T-helper 2 cell treated with Interferon-gamma antibody and Interleukin-4, amounts not matched to agents 100 ng/mL and 5 ng/mL, for 36 hours (primary cell): ENCODE results near the gene SPRR1A. TPM values are rescaled to one million over a fixed set of nuclear protein-coding genes. Genes with fewer than 3 reads are reported as not detected.

Experiments used
- intact Hi-C: fragments of 100-400 bp; cut with micrococcal nuclease; formaldehyde crosslinking; loops from one replicate; pipeline ENCODE4 v1.15.1; 2023
- total RNA-seq: library from RNA; stranded (reverse); gene quantifications from 2 replicates; pipeline ENCODE4 v1.2.3, GENCODE V29; 2022

The SPRR1A gene, protein sequence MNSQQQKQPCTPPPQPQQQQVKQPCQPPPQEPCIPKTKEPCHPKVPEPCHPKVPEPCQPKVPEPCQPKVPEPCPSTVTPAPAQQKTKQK
- not detected in 2 replicates for total RNA-seq

DNA sequence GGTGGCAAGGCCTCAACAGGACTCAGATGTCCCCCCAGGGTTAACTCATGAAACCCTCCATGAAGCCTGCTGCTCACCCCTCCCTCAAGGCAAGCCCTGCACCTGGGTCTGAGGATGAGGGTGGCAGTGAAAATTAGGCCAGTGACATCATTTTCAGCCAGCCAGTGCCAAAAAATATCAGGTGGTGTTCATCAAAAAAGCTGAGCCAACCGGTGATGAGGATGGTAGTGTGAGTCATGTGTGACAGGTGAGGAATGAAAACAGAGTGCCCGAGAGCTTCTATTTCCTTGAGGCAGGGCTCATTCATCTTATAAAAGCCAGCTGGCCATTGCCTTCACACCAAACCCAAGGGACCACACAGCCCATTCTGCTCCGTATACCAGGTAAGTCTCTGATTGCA is at the start of gene SPRR1A:
Gene SPRR1A (plus strand): TSS at position 339 of the 400 bp plus-strand sequence. CDS start 1,150 bp downstream, outside the sequence.
- intact Hi-C loops: no loop called here

DNA sequence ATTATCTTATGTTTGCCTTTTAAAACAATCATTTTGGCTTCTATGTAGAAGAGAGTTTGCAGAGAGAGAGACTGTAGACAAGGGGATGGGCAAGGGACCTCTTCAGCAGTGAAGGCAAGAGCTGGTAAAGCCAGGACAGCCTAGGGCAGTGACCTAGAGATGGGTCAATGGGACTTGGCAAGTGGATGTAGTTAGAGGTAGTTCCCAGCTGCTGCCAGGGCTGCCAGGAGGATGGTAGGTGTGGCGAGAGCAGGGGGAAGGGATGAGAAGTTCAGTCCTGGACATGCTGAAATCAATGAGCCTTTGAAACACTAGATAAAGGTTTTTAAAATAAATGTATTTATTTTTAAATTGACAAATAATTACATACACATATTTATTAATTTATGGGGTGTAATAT is 43.3 kb upstream of the SPRR1A start:
- intact Hi-C loops: no loop called here

DNA sequence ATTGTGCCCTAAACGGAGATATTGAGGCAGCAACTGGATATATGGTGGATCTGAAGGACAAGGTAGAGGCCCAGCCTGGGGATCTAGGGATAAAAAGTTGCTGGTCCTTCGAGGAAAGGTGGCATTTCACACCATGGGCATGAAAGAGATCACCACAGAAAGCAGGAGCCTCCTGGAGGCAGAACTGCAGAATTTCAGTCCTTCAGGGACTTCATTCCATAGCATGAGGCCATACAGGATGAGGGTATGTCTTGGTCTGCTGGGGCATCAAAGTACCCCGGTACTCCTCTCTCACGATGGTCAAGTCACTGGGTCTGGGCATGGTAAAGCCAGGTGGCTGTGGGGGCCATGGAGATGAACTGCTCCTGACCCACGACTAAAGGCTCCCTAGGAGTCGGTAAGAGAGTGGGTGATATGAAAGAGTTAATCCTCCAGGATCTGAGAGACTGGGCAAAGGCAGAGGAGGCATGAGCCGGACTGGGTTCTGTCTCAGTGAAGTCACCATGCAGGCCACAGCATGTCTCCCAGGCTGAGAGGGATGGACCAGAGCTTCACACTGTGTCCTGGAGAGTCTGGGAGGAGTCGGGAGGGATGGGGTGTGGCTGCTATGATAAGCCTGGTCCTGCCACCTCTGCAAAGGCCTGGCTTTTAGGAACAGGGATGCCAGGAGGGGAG is 42.7 kb upstream of the SPRR1A start:
- intact Hi-C loops: no loop called here

DNA sequence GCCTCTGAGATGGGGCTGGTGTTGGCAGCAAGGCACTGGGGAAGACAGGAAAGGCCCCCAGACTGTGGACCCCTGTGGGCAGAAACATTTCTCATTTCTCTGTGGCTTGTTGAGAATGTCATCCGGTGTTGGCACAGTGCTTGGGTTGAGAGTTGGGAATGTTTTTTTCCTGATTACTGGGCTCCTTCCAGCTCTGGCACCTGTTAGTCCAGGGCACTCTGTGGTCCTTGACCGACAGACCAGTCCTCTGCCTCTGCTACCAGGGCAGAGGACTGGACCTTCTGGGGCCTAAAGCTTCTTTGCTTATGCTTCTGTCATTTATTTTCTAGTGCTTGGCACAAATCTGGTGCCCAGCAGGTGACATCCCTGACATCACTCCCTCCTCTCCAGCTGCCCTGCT is 41.7 kb upstream of the SPRR1A start:
- intact Hi-C loops: no loop called here

DNA sequence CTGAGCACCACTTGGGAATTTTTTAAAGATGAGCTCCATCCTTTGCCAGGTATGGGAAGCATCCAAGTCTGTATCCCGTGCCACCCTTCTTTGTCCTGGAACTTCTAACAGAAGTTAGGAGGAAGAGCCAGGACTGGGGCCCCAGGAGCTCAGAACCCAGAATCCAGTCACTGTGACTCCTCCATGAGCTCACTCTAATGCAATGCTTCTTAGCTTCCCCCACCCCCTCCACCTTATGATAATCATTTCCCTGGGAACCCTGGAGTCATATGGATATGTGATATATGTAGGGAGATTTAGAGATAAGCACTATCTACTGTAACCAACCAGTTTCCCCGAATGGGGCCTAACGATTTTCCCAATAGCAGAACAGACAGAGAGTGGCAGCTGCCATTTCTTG is 37.6 kb upstream of the SPRR1A start:
- intact Hi-C loops: no loop called here

DNA sequence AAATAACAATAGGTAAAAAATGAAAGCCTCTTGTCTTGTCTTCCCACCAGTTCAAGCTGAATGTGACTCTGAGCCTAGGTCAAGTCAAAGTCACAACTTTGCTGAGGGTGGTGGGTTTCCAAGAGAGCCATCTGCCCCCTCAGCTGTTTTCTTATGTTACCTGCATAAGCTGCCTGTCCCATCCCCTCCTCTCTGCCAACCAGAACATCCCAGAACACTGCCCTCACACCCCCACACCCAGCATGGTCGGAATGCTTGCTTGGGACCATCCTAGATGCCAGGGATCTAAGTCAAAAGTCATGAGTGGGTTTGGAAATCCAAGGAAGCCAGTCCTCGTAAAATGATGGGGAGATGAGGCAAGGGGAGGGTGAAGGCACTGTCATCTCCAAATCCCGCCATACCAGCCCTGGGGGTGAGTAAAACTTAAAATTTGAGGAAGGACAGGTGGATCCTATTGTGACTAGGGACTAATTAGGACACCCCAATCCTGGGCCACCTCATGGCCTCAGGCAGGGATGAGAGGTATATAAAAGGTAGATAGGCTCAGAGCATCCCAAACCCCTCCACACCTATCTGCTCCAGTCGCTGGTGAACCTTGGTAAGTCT is 37.1 kb upstream of the SPRR1A start, which contains the start of gene SPRR5:
Gene SPRR5 (plus strand): TSS at position 556 of the 606 bp plus-strand sequence. CDS start 1,349 bp downstream, outside the sequence.
- intact Hi-C loops: no loop called here

DNA sequence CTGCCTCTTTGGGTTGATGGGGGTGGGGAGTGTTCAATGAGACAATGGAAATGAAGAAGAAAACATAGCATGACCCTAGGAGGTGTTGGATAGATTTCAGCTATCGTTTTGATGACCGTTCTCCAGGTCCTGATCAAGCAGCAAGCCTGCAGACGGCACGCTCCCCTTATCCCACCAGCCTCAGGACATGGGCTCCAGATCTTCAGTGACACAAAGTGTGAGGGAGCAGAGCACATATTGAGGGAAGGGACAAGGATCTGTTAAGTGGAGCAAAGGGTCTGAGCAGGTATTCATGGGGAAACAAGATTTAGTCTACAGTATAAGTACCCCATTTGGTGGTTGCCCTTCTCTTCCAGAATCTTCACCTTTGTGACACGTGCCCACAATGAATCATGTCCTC is 32.2 kb upstream of the SPRR1A start:
- intact Hi-C loops: no loop called here

DNA sequence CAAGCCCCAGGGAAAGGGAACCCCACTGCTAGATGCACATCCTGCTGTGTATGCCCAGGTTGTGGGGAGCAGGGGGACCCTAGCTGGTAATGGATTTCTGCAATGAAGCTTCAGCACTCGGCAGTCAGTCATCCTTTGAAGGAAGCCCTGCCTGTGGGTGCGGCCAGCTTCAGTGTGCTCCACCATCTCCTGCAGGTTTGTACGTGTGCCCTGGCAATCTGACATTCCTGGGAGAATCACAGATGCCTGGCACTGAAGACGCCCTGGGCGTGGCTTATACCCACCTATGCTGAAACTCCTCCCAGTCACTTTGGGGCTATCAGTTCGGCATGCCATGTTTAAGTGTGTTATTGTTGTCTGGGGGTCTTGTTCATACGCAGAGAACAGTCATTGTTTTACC is 30.1 kb upstream of the SPRR1A start:
- intact Hi-C loops: no loop called here

DNA sequence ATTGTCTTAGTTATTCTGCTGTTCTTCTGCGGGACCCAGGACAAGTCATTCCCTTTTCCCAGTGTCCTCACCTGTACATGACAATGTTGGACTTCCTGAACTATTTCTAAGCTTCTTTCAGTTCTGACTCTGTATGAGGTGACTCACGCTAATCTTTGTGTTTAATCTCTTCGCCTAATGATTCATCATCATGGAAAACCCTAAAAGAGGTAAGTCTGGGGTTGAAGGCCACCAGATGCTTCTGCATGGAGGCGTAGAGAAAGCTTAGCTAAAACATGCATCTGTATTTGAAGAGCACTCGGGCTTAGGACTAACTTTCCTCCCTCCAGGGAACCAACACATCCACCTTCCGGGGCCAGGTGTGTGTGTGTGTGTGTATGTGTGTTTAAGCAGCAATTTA is 29.4 kb upstream of the SPRR1A start:
- intact Hi-C loops: no loop called here

DNA sequence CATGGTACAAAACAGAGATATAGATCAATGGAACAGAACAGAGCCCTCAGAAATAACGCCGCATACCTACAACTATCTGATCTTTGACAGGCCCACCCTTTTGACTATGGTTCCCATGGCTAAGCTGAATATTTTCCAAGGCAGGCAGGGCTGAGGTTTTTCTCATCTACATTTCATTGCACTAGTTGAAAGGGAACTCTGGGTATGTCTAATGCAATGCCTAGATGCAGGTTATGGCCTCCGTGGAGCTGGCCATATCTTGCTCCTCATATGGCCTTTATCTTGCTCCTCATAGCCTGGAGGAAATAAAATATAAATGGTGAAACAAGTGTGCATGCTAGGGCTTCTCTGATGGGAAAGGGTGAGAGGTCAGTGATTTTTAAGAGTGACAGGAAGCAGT is 26.3 kb upstream of the SPRR1A start:
- intact Hi-C loops: no loop called here

DNA sequence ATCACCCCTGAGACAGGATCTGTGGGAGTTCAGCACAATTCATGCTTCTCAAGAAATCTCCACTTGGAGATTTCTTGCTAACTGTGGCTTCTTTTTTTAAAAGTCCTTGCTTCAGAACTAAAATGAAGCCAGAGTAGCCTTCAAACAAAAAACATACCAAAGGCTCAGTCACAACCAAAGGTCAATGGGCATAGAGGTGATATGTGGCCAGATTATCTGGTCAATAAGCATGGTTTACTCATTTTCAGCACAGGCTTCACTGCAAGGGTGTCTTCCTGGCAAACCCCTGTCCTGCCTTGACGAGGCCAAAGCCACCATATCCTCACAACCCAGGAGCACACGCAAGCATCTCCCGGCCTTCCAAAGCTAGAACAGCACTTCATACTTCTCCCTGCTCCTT is 24.6 kb upstream of the SPRR1A start:
- intact Hi-C loops: no loop called here

DNA sequence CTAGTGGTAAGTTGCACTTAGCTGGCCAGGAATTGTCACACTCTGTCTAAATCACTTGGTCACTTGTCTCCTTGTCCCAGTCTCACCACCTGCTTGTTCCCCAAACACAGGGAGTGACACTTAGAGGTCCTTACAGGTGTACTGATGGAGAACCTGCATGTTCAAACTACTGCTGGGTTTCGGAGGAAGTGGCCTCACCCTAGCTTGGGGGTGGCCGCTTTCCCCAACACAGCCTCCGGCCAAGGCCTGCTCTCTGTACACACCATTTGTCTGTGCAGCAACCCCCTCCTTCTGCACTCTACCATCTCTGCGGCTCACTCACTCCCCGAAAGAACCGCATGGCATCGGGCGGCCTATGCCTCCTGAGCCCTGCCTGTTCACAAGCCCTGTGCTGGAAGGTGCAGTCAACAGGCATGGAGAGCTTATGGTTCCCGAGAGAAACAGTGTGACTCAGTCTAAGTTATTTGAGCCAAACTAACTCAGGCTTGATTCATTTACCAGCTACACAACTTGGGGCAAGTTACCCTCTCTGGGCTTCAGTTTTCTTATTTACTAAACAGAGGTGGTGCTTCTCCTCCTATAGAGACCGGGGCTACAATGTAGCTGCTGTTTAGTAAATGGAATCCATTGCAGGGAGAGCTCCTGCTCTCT is 24.0 kb upstream of the SPRR1A start:
- intact Hi-C loops: no loop called here

DNA sequence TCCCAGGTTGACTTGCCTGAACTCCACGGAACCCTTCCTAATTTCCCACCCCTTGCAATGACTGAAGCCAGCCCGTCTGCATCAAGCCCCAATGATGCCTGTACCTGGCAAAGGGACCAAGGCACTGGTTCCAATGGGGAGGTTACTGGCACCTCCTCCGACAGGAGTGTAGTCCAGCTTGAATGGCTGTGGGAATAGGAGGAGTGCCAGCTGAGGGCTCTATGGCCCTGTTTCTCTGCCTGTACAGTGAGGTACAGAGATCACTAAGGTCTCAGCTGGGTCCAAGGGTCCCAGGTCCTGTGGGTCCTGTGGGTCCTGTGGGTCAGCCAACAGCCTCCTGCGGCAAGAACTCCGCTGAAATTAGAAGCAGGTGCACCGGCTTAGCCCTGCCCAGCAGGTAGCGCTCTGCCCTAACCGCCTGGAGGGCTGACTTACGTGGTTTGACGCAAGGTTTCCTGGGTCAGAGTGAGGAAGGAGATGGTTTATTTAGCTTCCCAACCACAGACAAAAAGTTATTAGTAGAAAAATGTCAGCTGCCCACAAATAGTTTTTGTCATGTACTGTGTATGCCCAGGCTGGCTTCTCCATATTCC is 23.3 kb upstream of the SPRR1A start:
- intact Hi-C loops: no loop called here

DNA sequence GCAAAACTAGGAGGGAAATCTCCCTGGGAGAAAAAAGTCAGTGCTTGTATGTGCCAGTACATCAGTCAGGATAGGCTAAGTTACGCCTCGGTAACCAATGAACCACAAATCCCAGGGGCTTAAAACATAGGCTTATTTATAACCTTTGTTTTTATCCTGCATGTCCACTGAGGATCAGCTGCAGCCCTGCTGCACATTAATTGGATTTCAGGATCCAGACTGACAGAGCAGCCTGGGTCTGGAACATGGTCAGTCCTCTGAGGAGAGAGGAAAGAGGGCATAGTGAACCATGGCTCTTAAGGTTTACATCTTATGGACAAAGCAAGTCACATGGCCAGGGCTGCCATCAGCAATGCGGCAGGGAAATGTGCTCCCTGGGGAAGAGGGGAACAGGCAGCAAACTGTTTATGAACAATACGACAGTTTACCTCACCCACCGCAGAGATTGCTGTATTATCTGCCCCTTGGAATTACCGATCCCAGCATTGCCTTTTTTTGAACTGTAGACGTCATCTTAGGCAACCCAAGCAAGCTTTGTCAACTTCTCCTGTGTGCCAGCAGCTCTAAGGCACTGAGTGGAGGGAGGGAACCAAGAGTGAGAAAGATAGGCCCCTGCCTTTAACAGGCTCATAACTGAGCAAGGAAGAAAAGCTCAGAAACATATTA is 22.5 kb upstream of the SPRR1A start:
- intact Hi-C loops: no loop called here

DNA sequence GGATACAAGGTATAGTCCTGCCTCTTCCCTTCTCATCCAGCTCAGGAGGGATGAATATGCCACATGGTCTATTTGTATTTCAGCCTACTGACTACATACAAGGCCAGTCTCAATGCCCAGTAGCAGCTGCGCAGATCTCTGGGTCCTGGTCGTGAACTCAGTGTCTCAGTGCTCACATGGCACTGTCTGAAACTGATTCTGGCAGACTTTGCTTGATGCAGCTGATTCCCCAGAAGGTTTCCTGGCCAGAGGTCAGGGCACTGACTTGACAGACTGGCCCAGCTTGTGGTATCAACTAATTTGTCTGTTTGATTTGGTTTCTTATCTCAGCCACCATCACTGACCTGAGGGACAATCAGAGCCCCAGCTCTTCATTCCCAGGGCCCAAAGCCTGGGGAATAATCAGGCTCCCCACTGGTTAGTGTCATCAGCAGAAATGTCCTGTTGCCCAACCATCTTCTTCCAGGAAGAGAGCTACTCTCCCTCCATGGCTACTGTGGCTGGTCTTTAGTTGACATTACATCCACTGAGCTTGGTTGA is 20.9 kb upstream of the SPRR1A start:
- intact Hi-C loops: no loop called here

DNA sequence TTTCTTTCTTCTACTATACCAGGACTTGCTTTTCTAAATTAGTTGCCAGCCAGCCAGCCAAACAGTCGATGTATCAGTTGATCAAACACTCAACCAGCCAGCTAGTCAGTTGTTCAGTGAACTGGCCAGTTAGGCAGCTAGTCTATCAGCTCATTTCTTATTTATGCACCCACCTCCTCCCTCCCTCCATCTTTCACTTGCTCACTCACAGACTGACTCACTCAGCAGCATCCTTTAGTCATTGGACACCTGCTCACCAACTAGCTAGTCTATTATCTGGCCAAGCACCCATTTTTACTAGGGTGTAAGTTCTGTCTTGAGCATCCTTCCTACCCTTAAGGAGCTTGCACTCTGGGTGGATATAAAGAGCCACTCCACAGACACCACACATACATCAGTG is 19.3 kb upstream of the SPRR1A start:
- intact Hi-C loops: no loop called here

DNA sequence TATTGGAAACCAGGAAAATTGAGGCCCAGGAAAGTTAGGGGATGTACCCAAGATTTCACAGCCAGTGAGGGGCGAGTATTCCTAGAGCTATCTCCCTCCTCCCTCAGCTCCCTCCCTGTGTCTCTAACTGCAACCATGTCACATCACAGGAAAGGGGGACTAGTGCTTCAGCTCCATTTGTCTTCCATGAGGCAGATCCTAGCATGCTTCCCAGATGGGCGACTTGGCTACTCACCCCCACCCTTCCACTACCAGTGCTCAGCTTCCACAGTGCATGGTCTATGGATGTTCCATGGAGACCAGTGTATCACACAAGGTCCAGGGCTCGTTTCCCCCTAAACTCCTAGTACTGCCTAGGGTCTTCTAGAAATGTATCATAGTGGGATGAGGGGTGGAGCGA is 18.0 kb upstream of the SPRR1A start:
- intact Hi-C loops: no loop called here

DNA sequence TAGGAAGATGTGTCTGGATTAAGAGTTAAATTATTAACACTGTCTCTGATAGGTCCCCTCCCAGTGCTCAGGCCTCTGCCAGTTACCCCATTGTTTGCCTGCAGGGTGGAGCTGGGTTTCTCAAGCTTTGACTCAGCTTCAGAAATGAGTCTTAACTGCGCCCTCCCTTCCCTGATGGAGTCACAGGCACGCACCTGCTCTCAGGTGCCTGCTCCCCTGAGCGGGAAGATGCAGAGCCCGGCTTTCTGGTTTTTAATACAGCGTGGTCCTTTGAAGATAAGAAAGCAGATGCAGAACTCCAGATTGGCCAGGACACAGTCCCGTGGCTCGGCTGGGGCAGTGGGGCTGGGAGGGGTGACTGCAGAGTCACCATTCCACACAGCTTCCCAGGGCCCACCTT is 16.7 kb upstream of the SPRR1A start:
- intact Hi-C loops: no loop called here

DNA sequence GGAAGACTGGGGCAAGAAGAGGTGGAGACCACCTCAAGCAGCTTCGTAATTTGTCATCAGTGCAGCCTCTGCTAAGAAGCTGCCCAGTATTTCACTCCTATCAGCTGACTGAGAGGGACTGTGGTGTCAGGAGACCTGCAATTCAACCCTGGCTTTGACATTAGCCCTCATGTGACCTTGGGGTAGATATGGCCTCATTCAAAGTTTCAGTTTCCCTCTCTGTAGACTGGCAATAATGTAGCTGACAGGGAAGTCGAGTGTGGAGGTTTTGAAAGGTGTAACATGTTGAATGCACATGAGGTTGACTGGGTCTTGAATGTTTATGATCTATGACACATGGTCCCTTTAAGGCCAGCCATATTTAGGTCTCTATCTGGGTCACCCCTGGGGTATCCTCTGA is 15.6 kb upstream of the SPRR1A start:
- intact Hi-C loops: no loop called here

DNA sequence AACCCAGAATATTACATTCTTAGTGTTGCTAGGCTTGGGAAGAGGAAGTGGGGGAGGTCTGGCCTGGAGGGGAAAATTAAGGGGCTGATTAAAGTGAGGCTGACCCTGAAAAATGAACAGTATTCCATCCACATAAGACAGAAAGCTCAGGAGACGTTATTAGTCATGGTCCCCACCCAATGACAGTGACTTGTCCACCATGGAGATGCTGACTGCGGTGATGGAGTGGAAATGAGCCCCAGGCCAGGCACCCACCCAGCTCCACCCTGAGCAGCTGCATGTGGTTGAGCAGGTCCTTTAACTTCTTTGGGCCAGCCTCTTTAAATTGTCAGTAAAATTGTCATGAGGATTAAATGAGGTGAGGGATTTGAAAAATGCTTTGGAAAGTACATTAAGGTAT is 14.8 kb upstream of the SPRR1A start:
- intact Hi-C loops: no loop called here

DNA sequence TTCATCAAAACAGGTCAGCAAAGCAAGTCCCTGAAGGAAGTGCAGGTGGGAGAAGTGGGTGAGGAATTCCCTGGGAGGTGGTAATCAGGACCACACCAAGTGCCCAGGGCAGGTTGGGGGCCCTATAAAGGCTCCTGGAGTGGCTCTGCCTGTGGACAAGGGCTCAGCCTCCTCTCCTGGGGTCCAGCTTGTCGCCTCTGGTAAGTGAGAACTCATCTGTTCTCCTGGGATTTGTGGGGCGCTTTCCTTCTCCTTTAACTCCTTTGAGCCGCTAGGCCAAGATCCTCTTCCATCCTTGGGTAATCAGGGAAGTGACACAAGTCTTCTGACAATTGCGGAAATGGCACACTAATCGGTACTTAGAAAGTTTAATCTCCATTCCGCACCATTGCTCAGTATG is 13.4 kb upstream of the SPRR1A start, which contains the start of gene SPRR4:
Gene SPRR4 (plus strand): TSS at position 154 of the 400 bp plus-strand sequence. CDS start 1,243 bp downstream, outside the sequence.
- intact Hi-C loops: loop anchor here (10.0 kb wide), 1 partner anchor 614 kb away; no protein-coding TSS in a partner anchor
